ENCODE measurements around the gene ZNF528.

ZNF528 gene

DNA sequence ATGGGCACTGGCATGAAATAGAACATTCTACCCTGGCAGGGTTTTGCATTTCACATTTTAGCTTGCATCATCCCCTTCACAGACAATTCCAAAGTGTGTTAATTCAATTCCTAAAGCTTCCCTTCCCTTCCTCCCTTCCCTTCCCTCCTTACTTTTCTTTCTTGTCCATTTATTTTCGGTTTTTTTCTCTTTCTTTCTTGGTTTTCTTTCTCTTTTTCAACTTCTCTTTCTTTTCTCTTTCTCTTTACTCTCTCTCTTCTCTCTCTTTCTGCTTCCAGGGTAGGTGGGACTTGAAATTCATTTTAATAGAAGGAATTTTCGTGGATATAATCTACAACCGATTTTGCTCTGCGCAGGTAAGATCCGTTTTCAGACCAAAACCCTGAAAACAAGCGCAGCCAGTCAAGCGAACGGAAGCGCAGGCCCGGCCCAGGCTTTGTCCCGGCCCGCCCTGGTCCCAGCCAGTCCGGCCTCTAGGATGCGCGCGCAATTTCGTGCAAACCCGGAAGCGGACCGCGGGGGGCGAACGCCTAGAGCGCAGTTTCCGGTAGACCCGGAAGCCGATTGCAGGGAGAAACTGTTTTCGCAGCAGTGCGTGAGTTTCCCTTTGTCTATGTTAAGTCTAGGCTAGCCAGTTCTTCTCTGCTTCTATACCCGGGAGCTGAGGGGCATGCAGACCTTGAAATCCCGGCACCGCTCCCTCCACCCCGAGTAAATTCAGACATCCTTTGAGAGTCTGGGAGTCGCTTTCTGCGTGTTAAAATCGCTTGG is at the start of gene ZNF528:
TSS of gene ZNF528 (plus strand) at position 540 of the 771 bp plus-strand sequence. CDS start 4,165 bp downstream, outside the sequence.
- Histone ChIP-seq H3K9ac (ENCODE audit: low read depth, low read length) (peak within 1 kb of the TSS; percentile 63), H3K36me3 (ENCODE audit: control insufficient read depth, insufficient read depth, low read length) (no peaks in the 10 kb centered on the region)

GRCh38 chr19:52351512-52351911 is 46.1 kb upstream of the ZNF528 start:
- no peak overlapping the region for H3K9ac ChIP-seq (ENCODE audit: low read depth, low read length)
- no peaks in the 10 kb centered on the region for H3K27me3 ChIP-seq (ENCODE audit: control insufficient read depth, insufficient read depth, low read length)
- no peaks in the 10 kb centered on the region for H3K9me3 ChIP-seq (ENCODE audit: control insufficient read depth, insufficient read depth, low read length)
- no peaks in the 10 kb centered on the region for H3K4me1 ChIP-seq (ENCODE audit: control insufficient read depth, insufficient read depth, low read length)
- no peak overlapping the region for H3K4me3 ChIP-seq (ENCODE audit: low read depth, low read length)
- H3K36me3 ChIP-seq (ENCODE audit: control insufficient read depth, insufficient read depth, low read length): peaks cover 8% of the 10 kb centered on the region

More for the DNA sequence above, at the start of gene ZNF528:
- Histone ChIP-seq H3K4me3 (ENCODE audit: low read depth, low read length) (peak within 1 kb of the TSS; percentile 64), H3K27me3 (ENCODE audit: control insufficient read depth, insufficient read depth, low read length) (no peaks in the 10 kb centered on the region), H3K9me3 (ENCODE audit: control insufficient read depth, insufficient read depth, low read length) (peaks cover 2% of the 10 kb centered on the region), H3K4me1 (ENCODE audit: control insufficient read depth, insufficient read depth, low read length) (no peaks in the 10 kb centered on the region)

DNA sequence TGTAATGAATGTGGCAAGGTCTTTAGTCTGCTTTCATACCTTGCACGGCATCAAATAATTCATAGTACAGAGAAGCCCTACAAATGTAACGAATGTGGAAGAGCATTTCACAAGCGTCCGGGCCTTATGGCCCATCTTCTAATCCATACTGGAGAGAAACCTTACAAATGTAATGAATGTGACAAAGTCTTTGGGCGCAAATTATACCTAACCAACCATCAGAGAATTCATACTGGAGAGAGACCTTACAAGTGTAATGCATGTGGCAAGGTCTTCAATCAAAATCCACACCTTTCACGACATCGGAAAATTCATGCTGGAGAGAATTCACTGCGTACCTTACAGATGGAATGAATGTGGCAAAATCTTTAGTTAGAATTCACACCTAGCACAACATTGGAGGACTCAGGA is 31.2 kb upstream of the ZNF528 start:
- Histone ChIP-seq H3K4me1 (ENCODE audit: control insufficient read depth, insufficient read depth, low read length) (peaks cover 2% of the 10 kb centered on the region), H3K9ac (ENCODE audit: low read depth, low read length) (no peak overlapping the region), H3K36me3 (ENCODE audit: control insufficient read depth, insufficient read depth, low read length) (peaks cover 5% of the 10 kb centered on the region), H3K4me3 (ENCODE audit: low read depth, low read length) (no peak overlapping the region), H3K9me3 (ENCODE audit: control insufficient read depth, insufficient read depth, low read length) (peaks cover 5% of the 10 kb centered on the region), H3K27me3 (ENCODE audit: control insufficient read depth, insufficient read depth, low read length) (no peaks in the 10 kb centered on the region)

DNA sequence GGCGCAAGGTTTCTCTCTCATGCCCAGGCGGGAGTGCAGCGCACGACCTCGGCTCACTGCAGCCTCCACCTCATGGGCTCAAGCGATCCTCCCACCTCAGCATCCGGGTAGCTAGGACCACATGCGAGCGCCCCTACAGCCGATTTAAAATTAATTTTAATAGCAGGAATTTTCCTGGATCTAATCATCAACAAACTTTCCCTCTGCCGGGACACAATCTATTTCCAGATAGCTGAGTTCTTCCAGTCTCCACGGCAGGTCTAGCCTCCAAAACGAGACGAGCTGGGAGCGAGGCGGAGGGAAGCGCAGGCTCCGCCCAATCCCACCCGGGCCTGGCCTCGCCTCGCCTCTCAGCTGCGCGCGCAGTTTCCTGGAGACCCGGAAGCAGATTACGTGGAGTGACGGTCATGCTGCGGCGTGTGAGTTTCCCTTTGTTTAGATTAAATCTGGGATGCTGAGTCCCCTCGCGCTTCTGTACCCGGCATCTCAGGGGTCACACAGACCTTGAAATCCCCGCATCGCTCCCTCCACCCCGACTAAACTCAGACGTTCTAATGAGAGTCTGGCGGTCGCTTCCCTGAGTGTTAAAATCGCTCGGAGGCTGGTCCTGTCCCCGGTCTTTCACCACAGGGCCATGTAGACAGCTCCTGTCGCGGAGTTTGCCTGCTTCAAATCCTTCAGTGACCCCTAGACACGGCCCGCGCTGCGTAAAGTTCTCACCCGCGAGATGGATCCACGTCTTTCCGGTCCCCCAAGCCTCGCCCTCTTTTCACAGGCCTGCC is 27.9 kb upstream of the ZNF528 start, which contains the start of gene ZNF880:
TSS of gene ZNF880 (plus strand) at position 365 of the 782 bp plus-strand sequence. CDS start at position 408, 43 bp downstream.
- peaks cover 2% of the 10 kb centered on the region for H3K4me1 ChIP-seq (ENCODE audit: control insufficient read depth, insufficient read depth, low read length)
- no peaks in the 10 kb centered on the region for H3K27me3 ChIP-seq (ENCODE audit: control insufficient read depth, insufficient read depth, low read length)
- H3K4me3 ChIP-seq (ENCODE audit: low read depth, low read length): peak within 1 kb of the TSS; percentile 95
- peaks cover 5% of the 10 kb centered on the region for H3K9me3 ChIP-seq (ENCODE audit: control insufficient read depth, insufficient read depth, low read length)
- peaks cover 7% of the 10 kb centered on the region for H3K36me3 ChIP-seq (ENCODE audit: control insufficient read depth, insufficient read depth, low read length)
- H3K9ac ChIP-seq (ENCODE audit: low read depth, low read length): peak within 1 kb of the TSS; percentile 97

GRCh38 chr19:52370341-52370710 is 27.3 kb upstream of the ZNF528 start:
- Histone ChIP-seq H3K27me3 (ENCODE audit: control insufficient read depth, insufficient read depth, low read length) (no peaks in the 10 kb centered on the region), H3K9me3 (ENCODE audit: control insufficient read depth, insufficient read depth, low read length) (peaks cover 5% of the 10 kb centered on the region), H3K4me3 (ENCODE audit: low read depth, low read length) (peak overlapping the region; percentile 95), H3K9ac (ENCODE audit: low read depth, low read length) (peak overlapping the region; percentile 97), H3K36me3 (ENCODE audit: control insufficient read depth, insufficient read depth, low read length) (peaks cover 6% of the 10 kb centered on the region), H3K4me1 (ENCODE audit: control insufficient read depth, insufficient read depth, low read length) (peaks cover 2% of the 10 kb centered on the region)

- peaks cover 3% of the 10 kb centered on the region for H3K36me3 ChIP-seq (ENCODE audit: control insufficient read depth, insufficient read depth, low read length)
- no peaks in the 10 kb centered on the region for H3K27me3 ChIP-seq (ENCODE audit: control insufficient read depth, insufficient read depth, low read length)
- H3K4me3 ChIP-seq (ENCODE audit: low read depth, low read length): no peak overlapping the region
- no peak overlapping the region for H3K9ac ChIP-seq (ENCODE audit: low read depth, low read length)
- no peaks in the 10 kb centered on the region for H3K9me3 ChIP-seq (ENCODE audit: control insufficient read depth, insufficient read depth, low read length)
- H3K4me1 ChIP-seq (ENCODE audit: control insufficient read depth, insufficient read depth, low read length): no peaks in the 10 kb centered on the region
Measured at GRCh38 chr19:52391135-52391534, 6.5 kb upstream of the ZNF528 start.

DNA sequence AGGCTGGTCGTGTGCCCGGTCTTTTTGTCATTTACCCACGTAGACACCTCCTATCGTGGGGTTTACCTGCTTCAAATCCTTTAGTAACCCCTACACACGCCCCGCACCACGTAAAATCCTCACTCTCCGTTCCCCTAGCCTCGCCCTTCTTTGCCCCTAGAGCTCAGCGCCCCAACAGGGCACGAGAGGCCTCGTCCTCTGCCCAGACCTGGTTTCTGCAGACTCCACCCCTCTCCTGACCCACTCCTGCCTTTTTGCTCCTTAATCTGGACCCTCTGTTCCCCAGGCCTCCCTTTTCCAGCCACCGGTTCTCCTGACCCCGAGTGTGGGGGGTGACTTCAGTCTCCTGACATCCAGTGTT is 412 bp downstream of the ZNF528 start:
- H3K9ac ChIP-seq (ENCODE audit: low read depth, low read length): peak overlapping the region; percentile 63
- no peaks in the 10 kb centered on the region for H3K27me3 ChIP-seq (ENCODE audit: control insufficient read depth, insufficient read depth, low read length)
- peaks cover 2% of the 10 kb centered on the region for H3K9me3 ChIP-seq (ENCODE audit: control insufficient read depth, insufficient read depth, low read length)
- H3K4me1 ChIP-seq (ENCODE audit: control insufficient read depth, insufficient read depth, low read length): no peaks in the 10 kb centered on the region
- no peaks in the 10 kb centered on the region for H3K36me3 ChIP-seq (ENCODE audit: control insufficient read depth, insufficient read depth, low read length)
- H3K4me3 ChIP-seq (ENCODE audit: low read depth, low read length): peak overlapping the region; percentile 64

GRCh38 chr19:52410276-52410675 is 12.6 kb downstream of the ZNF528 start:
- Histone ChIP-seq H3K4me1 (ENCODE audit: control insufficient read depth, insufficient read depth, low read length) (no peaks in the 10 kb centered on the region), H3K36me3 (ENCODE audit: control insufficient read depth, insufficient read depth, low read length) (peaks cover 8% of the 10 kb centered on the region), H3K4me3 (ENCODE audit: low read depth, low read length) (no peak overlapping the region), H3K9me3 (ENCODE audit: control insufficient read depth, insufficient read depth, low read length) (peaks cover 4% of the 10 kb centered on the region), H3K9ac (ENCODE audit: low read depth, low read length) (no peak overlapping the region), H3K27me3 (ENCODE audit: control insufficient read depth, insufficient read depth, low read length) (no peaks in the 10 kb centered on the region)

GRCh38 chr19:52415711-52416110 is 18.1 kb downstream of the ZNF528 start:
- no peaks in the 10 kb centered on the region for H3K27me3 ChIP-seq (ENCODE audit: control insufficient read depth, insufficient read depth, low read length)
- H3K9ac ChIP-seq (ENCODE audit: low read depth, low read length): no peak overlapping the region
- H3K4me3 ChIP-seq (ENCODE audit: low read depth, low read length): no peak overlapping the region
- H3K4me1 ChIP-seq (ENCODE audit: control insufficient read depth, insufficient read depth, low read length): no peaks in the 10 kb centered on the region
- no peaks in the 10 kb centered on the region for H3K36me3 ChIP-seq (ENCODE audit: control insufficient read depth, insufficient read depth, low read length)
- H3K9me3 ChIP-seq (ENCODE audit: control insufficient read depth, insufficient read depth, low read length): peaks cover 10% of the 10 kb centered on the region

DNA sequence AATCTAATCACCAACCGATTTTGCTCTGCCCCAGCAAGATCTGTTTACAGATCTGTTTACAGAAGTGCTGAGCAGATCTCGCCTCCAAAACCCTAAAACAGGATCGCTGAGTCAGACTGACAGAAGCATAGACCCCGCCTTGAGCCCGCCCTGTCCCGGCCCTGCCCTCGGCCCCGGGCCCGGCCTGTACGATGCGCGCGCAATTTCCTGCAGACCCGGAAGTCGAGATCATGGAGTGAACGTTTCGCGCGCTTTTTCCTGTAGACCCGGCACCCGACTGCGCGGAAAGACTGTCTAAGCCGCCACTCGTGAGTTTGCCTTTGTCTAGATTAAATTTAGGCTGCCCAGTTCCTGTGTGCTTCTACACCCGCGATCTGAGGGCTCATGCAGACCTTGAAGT is 31.3 kb downstream of the ZNF528 start, which contains the start of gene ZNF534:
TSS of gene ZNF534 (plus strand) at position 212 of the 400 bp plus-strand sequence. CDS start 2,327 bp downstream, outside the sequence.
- H3K36me3 ChIP-seq (ENCODE audit: control insufficient read depth, insufficient read depth, low read length): no peaks in the 10 kb centered on the region
- peaks cover 4% of the 10 kb centered on the region for H3K9me3 ChIP-seq (ENCODE audit: control insufficient read depth, insufficient read depth, low read length)
- H3K9ac ChIP-seq (ENCODE audit: low read depth, low read length): no peak within 1 kb of the TSS

GRCh38 chr19:52442179-52442578 is 44.5 kb downstream of the ZNF528 start:
- H3K9ac ChIP-seq (ENCODE audit: low read depth, low read length): no peak overlapping the region
- H3K4me1 ChIP-seq (ENCODE audit: control insufficient read depth, insufficient read depth, low read length): no peaks in the 10 kb centered on the region
- H3K27me3 ChIP-seq (ENCODE audit: control insufficient read depth, insufficient read depth, low read length): no peaks in the 10 kb centered on the region
- no peak overlapping the region for H3K4me3 ChIP-seq (ENCODE audit: low read depth, low read length)
- no peaks in the 10 kb centered on the region for H3K36me3 ChIP-seq (ENCODE audit: control insufficient read depth, insufficient read depth, low read length)
- peaks cover 14% of the 10 kb centered on the region for H3K9me3 ChIP-seq (ENCODE audit: control insufficient read depth, insufficient read depth, low read length)

More for the DNA sequence above, 31.3 kb downstream of the ZNF528 start, which contains the start of gene ZNF534:
- Histone ChIP-seq H3K4me3 (ENCODE audit: low read depth, low read length) (no peak within 1 kb of the TSS), H3K4me1 (ENCODE audit: control insufficient read depth, insufficient read depth, low read length) (no peaks in the 10 kb centered on the region), H3K27me3 (ENCODE audit: control insufficient read depth, insufficient read depth, low read length) (no peaks in the 10 kb centered on the region)
